ENCODE results near the gene EZH1. TPM values are rescaled to one million over a fixed set of nuclear protein-coding genes. Genes with fewer than 3 reads are reported as not detected.

Gene EZH1
- total RNA-seq, 1 donor from 2014 or later, result 30.4 TPM

DNA sequence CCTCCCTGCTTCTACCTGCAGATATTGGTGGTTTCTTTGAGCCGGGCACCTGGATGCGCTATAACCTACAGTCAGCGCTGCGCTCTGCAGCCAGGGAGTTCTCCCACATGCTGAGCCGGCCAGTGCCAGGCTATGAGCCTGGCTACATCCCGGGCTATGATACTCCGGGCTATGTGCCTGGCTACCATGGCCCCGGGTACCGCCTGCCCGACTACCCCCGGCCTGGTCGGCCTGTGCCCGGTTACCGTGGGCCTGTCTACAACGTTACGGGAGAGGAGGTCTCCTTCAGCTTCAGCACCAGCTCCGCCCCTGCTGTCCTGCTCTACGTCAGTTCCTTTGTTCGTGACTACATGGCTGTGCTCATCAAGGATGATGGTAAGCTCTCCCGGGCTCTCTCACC, 49.3 kb downstream of the EZH1 start:
- H3K27me3 Mint-ChIP-seq (ENCODE audit: low read depth), result no peaks in the 10 kb centered on the region
- no peak overlapping the region for H3K4me3 Mint-ChIP-seq
- no peaks in the 10 kb centered on the region for H3K4me1 Mint-ChIP-seq
- peak overlapping the region; percentile 87 for H3K27ac Mint-ChIP-seq (ENCODE audit: unreplicated experiment)
- DNase-seq (ENCODE audit: low read depth, low spot score), result no peak
- TF ChIP-seq, protein P1, sequence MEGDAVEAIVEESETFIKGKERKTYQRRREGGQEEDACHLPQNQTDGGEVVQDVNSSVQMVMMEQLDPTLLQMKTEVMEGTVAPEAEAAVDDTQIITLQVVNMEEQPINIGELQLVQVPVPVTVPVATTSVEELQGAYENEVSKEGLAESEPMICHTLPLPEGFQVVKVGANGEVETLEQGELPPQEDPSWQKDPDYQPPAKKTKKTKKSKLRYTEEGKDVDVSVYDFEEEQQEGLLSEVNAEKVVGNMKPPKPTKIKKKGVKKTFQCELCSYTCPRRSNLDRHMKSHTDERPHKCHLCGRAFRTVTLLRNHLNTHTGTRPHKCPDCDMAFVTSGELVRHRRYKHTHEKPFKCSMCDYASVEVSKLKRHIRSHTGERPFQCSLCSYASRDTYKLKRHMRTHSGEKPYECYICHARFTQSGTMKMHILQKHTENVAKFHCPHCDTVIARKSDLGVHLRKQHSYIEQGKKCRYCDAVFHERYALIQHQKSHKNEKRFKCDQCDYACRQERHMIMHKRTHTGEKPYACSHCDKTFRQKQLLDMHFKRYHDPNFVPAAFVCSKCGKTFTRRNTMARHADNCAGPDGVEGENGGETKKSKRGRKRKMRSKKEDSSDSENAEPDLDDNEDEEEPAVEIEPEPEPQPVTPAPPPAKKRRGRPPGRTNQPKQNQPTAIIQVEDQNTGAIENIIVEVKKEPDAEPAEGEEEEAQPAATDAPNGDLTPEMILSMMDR (conservative IDR thresholded peaks at IDR 0.05), result no peak
- H3K9me3 Mint-ChIP-seq, result no peaks in the 10 kb centered on the region
- peaks cover 3% of the 10 kb centered on the region for H3K36me3 Mint-ChIP-seq (ENCODE audit: low read depth)

DNA sequence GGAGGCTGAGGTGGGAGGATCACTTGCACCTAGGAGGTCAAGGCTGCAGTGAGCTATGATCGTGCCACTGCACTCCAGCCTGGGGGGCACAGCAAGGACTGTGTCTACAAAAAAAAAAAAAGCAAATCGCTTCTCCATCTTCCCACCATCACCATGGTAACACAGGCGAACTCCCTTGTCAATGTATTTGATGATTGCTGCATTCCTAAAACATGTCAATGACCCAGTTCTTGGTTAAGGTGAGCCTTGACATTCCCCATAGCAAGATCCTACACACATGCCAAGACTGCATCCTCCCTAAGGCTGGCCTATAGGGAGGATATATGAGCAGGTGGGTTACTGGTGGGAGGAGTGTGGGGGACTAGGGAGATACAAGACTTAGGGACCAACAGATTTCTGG, 50.3 kb downstream of the EZH1 start:
- H3K4me1 Mint-ChIP-seq, result no peaks in the 10 kb centered on the region
- no peaks in the 10 kb centered on the region for H3K9me3 Mint-ChIP-seq
- TF ChIP-seq, protein P1 (conservative IDR thresholded peaks at IDR 0.05), result no peak
- peaks cover 3% of the 10 kb centered on the region for H3K36me3 Mint-ChIP-seq (ENCODE audit: low read depth)
- no peaks in the 10 kb centered on the region for H3K27me3 Mint-ChIP-seq (ENCODE audit: low read depth)
- DNase-seq (ENCODE audit: low read depth, low spot score), result no peak
- no peak overlapping the region for H3K4me3 Mint-ChIP-seq
- H3K27ac Mint-ChIP-seq (ENCODE audit: unreplicated experiment), result no peak overlapping the region

DNA sequence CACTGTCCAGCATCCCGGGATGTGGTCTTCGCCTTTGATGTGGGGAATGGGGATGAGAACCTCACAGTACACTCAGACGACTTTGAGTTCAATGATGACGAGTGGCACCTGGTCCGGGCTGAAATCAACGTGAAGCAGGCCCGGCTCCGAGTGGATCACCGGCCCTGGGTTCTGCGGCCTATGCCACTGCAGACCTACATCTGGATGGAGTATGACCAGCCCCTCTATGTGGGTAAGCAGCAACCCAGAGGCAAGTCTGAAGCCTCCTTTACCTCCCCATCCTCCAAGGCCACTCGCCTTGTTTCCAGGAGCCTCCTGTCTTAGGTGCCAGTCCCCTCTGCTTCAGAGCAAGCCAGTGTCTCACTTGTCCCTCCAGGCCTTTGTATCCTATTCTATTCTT, 52.4 kb downstream of the EZH1 start:
- Mint-ChIP-seq H3K9me3 (no peaks in the 10 kb centered on the region), H3K27ac (ENCODE audit: unreplicated experiment) (no peak overlapping the region), H3K4me3 (no peak overlapping the region), H3K36me3 (ENCODE audit: low read depth) (peaks cover 3% of the 10 kb centered on the region), H3K27me3 (ENCODE audit: low read depth) (no peaks in the 10 kb centered on the region), H3K4me1 (peaks cover 3% of the 10 kb centered on the region)
- TF ChIP-seq, protein P1 (conservative IDR thresholded peaks at IDR 0.05), result no peak
- DNase-seq (ENCODE audit: low read depth, low spot score), result no peak

DNA sequence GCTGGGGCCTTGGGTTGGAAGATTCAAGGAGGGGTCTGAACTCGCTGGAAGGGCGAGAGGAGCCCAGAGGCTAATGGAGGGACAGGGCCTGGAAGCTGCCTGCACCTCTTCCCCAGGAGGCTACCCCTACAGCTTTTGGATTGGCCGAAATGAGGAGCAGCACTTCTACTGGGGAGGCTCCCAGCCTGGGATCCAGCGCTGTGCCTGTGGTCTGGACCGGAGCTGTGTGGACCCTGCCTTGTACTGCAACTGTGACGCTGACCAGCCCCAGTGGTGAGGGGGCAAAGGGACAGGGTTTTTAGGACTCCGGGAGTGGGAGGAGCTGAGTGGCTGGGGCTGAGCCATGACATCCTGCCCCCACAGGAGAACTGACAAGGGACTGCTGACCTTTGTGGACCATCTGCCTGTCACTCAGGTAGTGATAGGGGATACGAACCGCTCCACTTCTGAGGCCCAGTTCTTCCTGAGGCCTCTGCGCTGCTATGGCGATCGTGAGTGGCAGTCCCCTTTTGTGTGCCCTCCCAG, 53.8 kb downstream of the EZH1 start:
- TF ChIP-seq, protein P1 (conservative IDR thresholded peaks at IDR 0.05), result no peak
- Mint-ChIP-seq H3K9me3 (no peaks in the 10 kb centered on the region), H3K4me3 (no peak overlapping the region), H3K27me3 (ENCODE audit: low read depth) (no peaks in the 10 kb centered on the region), H3K4me1 (peaks cover 3% of the 10 kb centered on the region), H3K27ac (ENCODE audit: unreplicated experiment) (no peak overlapping the region), H3K36me3 (ENCODE audit: low read depth) (peaks cover 3% of the 10 kb centered on the region)
- no peak for DNase-seq (ENCODE audit: low read depth, low spot score)

DNA sequence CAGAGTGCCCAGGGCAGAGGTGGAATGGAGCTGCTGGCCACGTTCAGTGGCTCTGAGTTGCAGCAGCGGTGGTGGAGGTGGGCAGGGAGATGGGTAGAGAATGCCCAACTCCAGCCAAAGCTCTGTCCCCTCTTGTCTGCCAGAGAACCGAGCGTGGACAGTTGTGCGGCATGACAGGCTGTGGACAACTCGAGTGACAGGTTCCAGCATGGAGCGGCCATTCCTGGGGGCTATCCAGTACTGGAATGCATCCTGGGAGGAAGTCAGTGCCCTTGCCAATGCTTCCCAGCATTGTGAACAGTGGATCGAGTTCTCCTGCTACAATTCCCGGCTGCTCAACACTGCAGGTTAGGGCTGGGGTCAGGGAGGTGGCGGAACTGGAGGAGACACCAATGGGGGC, 54.2 kb downstream of the EZH1 start:
- Mint-ChIP-seq H3K36me3 (ENCODE audit: low read depth) (peaks cover 4% of the 10 kb centered on the region), H3K27me3 (ENCODE audit: low read depth) (no peaks in the 10 kb centered on the region), H3K9me3 (no peaks in the 10 kb centered on the region), H3K4me1 (peaks cover 8% of the 10 kb centered on the region), H3K27ac (ENCODE audit: unreplicated experiment) (no peak overlapping the region), H3K4me3 (no peak overlapping the region)
- DNase-seq (ENCODE audit: low read depth, low spot score), result no peak
- TF ChIP-seq, protein P1 (conservative IDR thresholded peaks at IDR 0.05), result no peak

Data from neural crest cell (in vitro differentiated cells).